OCI-LY1 (cell line): ENCODE measurements around the gene ACACA.

Experiments used
- H2AFZ ChIP-seq: fragments of 200-600 bp; sonication (generic), shearing (Covaris generic); 2 replicates; pipeline ENCODE4 v1.6.0; 2014; ENCODE audit warnings: antibody characterized with exemption, mild to moderate bottlenecking, low read length
- H3F3A ChIP-seq: fragments of 200-600 bp; sonication (generic), shearing (Covaris generic); 2 replicates; pipeline ENCODE4 v1.6.0; 2014; ENCODE audit warnings: mild to moderate bottlenecking, antibody characterized with exemption, low read length, moderate library complexity; ENCODE audit not compliant: insufficient read depth
- H3K27ac ChIP-seq: fragments of 200-600 bp; sonication (generic); 2 replicates; pipeline ENCODE4 v1.5.1; 2014; ENCODE audit warnings: low read length, mixed run types, mild to moderate bottlenecking, low read depth; ENCODE audit not compliant: poor library complexity, severe bottlenecking
- H3K27me3 ChIP-seq: fragments of 200-600 bp; sonication (generic); 2 replicates; pipeline ENCODE4 v1.6.0; 2014; ENCODE audit warnings: antibody characterized with exemption, mild to moderate bottlenecking, low read length, moderate library complexity; ENCODE audit not compliant: insufficient read depth
- H3K36me3 ChIP-seq: fragments of 200-600 bp; sonication (generic); 2 replicates; pipeline ENCODE4 v1.6.1; 2014; ENCODE audit warnings: mild to moderate bottlenecking, antibody characterized with exemption, low read length, moderate library complexity, mixed read lengths; ENCODE audit not compliant: insufficient read depth
- H3K4me1 ChIP-seq: fragments of 200-600 bp; sonication (generic); 2 replicates; pipeline ENCODE4 v1.5.1; 2014; ENCODE audit warnings: mild to moderate bottlenecking, low read length, moderate library complexity; ENCODE audit not compliant: insufficient read depth, severe bottlenecking
- H3K4me2 ChIP-seq: fragments of 200-600 bp; sonication (generic), shearing (Covaris generic); 2 replicates; pipeline ENCODE4 v1.6.1; 2014; ENCODE audit warnings: low read length
- H3K4me3 ChIP-seq: fragments of 200-600 bp; sonication (generic); 2 replicates; pipeline ENCODE4 v1.5.1; 2014; ENCODE audit warnings: low read length, low read depth, mild to moderate bottlenecking, mixed read lengths; ENCODE audit not compliant: poor library complexity, severe bottlenecking
- H3K79me2 ChIP-seq: fragments of 200-600 bp; shearing (Covaris generic); 2 replicates; pipeline ENCODE4 v1.6.1; 2016; ENCODE audit warnings: mixed run types, low read length, mixed read lengths; ENCODE audit not compliant: insufficient read depth
- H3K9ac ChIP-seq: fragments of 200-600 bp; sonication (generic), shearing (Covaris generic); 2 replicates; pipeline ENCODE4 v1.6.1; 2014; ENCODE audit warnings: mild to moderate bottlenecking, low read length, mixed read lengths
- H3K9me2 ChIP-seq: fragments of 200-600 bp; sonication (generic), shearing (Covaris generic); 2 replicates; pipeline ENCODE4 v1.6.1; 2014; ENCODE audit warnings: low read depth, mild to moderate bottlenecking, low read length, mixed read lengths
- H3K9me3 ChIP-seq: fragments of 200-600 bp; shearing (Covaris generic); 2 replicates; pipeline ENCODE4 v1.6.1; 2014; ENCODE audit warnings: low read length, mixed read lengths
- H4K20me1 ChIP-seq: fragments of 200-600 bp; sonication (generic), shearing (Covaris generic); 2 replicates; pipeline ENCODE4 v1.6.0; 2016; ENCODE audit warnings: mild to moderate bottlenecking, low read length; ENCODE audit not compliant: insufficient read depth
- EZH2 ChIP-seq: fragments of 200-600 bp; sonication (generic), shearing (Covaris generic); IDR thresholded peaks from 2 replicates; pipeline ENCODE4 v1.8.0; 2017; ENCODE audit warnings: borderline replicate concordance, mixed run types, mild to moderate bottlenecking, antibody characterized with exemption, low read length, moderate library complexity, mixed read lengths
- TF ChIP-seq, protein P1 (sequence below): fragments of 200-600 bp; sonication (generic), shearing (Covaris generic); IDR thresholded peaks from 2 replicates; pipeline ENCODE4 v1.5.1; 2017; ENCODE audit warnings: mild to moderate bottlenecking, antibody characterized with exemption, low read length, moderate library complexity, mixed read lengths

ACACA gene

GRCh38 chr17:37137070-37137610, 269.5 kb downstream of the ACACA start:
- H3K79me2 ChIP-seq: no peaks in the 10 kb centered on the region
- no peak overlapping the region for H3K9ac ChIP-seq
- no peak overlapping the region for H3K27ac ChIP-seq
- no peaks in the 10 kb centered on the region for H3K27me3 ChIP-seq
- no peaks in the 10 kb centered on the region for H4K20me1 ChIP-seq
- no peaks in the 10 kb centered on the region for H3K9me3 ChIP-seq
- no peaks in the 10 kb centered on the region for H3F3A ChIP-seq
- H3K4me1 ChIP-seq: no peaks in the 10 kb centered on the region
- TF ChIP-seq, protein P1, sequence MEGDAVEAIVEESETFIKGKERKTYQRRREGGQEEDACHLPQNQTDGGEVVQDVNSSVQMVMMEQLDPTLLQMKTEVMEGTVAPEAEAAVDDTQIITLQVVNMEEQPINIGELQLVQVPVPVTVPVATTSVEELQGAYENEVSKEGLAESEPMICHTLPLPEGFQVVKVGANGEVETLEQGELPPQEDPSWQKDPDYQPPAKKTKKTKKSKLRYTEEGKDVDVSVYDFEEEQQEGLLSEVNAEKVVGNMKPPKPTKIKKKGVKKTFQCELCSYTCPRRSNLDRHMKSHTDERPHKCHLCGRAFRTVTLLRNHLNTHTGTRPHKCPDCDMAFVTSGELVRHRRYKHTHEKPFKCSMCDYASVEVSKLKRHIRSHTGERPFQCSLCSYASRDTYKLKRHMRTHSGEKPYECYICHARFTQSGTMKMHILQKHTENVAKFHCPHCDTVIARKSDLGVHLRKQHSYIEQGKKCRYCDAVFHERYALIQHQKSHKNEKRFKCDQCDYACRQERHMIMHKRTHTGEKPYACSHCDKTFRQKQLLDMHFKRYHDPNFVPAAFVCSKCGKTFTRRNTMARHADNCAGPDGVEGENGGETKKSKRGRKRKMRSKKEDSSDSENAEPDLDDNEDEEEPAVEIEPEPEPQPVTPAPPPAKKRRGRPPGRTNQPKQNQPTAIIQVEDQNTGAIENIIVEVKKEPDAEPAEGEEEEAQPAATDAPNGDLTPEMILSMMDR: peak; percentile 10; the same call in 1 of the 2 replicates
- no peak for TF ChIP-seq EZH2
- H3K4me2 ChIP-seq: no peak overlapping the region
- H3K9me2 ChIP-seq: no peaks in the 10 kb centered on the region
- H3K36me3 ChIP-seq: peaks cover 23% of the 10 kb centered on the region; the same call in 1 of the 2 replicates
- no peak overlapping the region for H3K4me3 ChIP-seq
- H2AFZ ChIP-seq: no peak overlapping the region

GRCh38 chr17:37135576-37135975, 271.1 kb downstream of the ACACA start:
- no peaks in the 10 kb centered on the region for H3K79me2 ChIP-seq
- no peaks in the 10 kb centered on the region for H3K9me2 ChIP-seq
- no peak overlapping the region for H3K9ac ChIP-seq
- H3K9me3 ChIP-seq: no peaks in the 10 kb centered on the region
- no peak overlapping the region for H3K4me3 ChIP-seq
- no peaks in the 10 kb centered on the region for H3F3A ChIP-seq
- H3K27ac ChIP-seq: no peak overlapping the region
- H3K4me1 ChIP-seq: no peaks in the 10 kb centered on the region
- H4K20me1 ChIP-seq: no peaks in the 10 kb centered on the region
- no peak overlapping the region for H2AFZ ChIP-seq
- H3K4me2 ChIP-seq: no peak overlapping the region
- TF ChIP-seq, protein P1: no peak
- H3K36me3 ChIP-seq: peaks cover 31% of the 10 kb centered on the region; the same call in 1 of the 2 replicates
- no peaks in the 10 kb centered on the region for H3K27me3 ChIP-seq

DNA sequence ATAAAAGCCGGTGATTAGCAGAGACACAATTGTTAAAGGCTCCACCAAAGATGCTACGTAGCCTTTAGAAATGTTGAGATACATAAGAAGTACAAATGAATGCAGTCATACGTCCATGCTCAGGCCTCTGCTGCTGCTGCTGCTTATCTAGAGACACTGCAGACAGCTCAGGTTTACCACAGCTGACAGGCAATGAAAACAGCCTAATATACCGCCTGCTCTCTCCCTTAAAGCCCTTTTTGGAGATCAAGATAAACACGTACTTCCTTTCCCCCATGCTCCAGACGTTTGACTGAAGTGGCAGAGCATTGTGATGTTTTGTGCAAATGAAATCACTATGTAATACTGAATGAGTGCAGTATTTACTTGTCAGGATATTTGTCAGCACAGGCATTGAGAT, 272.6 kb downstream of the ACACA start:
- Histone ChIP-seq H3K4me3 (no peak overlapping the region), H2AFZ (no peak overlapping the region), H3K27ac (no peak overlapping the region), H3K9me3 (no peaks in the 10 kb centered on the region), H4K20me1 (no peaks in the 10 kb centered on the region), H3K36me3 (peaks cover 35% of the 10 kb centered on the region), H3K9ac (no peak overlapping the region), H3K4me2 (no peak overlapping the region), H3K79me2 (no peaks in the 10 kb centered on the region), H3F3A (no peaks in the 10 kb centered on the region), H3K9me2 (no peaks in the 10 kb centered on the region), H3K27me3 (no peaks in the 10 kb centered on the region), H3K4me1 (no peaks in the 10 kb centered on the region)
- no peak for TF ChIP-seq EZH2
- TF ChIP-seq, protein P1: no peak
